ENCODE results near the gene VCP. TPM values are rescaled to one million over a fixed set of nuclear protein-coding genes. Genes with fewer than 3 reads are reported as not detected.

The VCP gene
- total and polyA plus RNA-seq, 2 experiments from 2014 or later: 130 to 408 TPM

DNA sequence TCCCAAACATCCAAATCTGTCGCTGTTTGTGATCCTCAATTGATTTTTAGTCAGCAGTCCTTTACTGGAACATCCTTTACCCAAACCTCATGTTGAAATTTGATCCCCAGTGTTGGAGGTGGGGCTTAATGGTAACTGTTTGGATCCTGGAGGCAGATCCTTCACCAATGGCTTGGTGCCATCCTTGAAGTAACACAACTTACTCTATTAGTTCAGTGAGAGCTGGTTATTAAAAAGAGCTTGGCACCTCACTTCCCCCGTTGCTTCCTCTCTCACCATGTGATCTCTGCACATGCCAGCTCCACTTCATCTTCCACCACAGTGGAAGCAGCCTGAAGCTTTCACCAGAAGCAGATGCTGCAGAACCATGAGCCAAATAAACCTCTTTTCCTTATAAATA, 42.6 kb downstream of the VCP start (continued):
- TF ChIP-seq, protein P1, sequence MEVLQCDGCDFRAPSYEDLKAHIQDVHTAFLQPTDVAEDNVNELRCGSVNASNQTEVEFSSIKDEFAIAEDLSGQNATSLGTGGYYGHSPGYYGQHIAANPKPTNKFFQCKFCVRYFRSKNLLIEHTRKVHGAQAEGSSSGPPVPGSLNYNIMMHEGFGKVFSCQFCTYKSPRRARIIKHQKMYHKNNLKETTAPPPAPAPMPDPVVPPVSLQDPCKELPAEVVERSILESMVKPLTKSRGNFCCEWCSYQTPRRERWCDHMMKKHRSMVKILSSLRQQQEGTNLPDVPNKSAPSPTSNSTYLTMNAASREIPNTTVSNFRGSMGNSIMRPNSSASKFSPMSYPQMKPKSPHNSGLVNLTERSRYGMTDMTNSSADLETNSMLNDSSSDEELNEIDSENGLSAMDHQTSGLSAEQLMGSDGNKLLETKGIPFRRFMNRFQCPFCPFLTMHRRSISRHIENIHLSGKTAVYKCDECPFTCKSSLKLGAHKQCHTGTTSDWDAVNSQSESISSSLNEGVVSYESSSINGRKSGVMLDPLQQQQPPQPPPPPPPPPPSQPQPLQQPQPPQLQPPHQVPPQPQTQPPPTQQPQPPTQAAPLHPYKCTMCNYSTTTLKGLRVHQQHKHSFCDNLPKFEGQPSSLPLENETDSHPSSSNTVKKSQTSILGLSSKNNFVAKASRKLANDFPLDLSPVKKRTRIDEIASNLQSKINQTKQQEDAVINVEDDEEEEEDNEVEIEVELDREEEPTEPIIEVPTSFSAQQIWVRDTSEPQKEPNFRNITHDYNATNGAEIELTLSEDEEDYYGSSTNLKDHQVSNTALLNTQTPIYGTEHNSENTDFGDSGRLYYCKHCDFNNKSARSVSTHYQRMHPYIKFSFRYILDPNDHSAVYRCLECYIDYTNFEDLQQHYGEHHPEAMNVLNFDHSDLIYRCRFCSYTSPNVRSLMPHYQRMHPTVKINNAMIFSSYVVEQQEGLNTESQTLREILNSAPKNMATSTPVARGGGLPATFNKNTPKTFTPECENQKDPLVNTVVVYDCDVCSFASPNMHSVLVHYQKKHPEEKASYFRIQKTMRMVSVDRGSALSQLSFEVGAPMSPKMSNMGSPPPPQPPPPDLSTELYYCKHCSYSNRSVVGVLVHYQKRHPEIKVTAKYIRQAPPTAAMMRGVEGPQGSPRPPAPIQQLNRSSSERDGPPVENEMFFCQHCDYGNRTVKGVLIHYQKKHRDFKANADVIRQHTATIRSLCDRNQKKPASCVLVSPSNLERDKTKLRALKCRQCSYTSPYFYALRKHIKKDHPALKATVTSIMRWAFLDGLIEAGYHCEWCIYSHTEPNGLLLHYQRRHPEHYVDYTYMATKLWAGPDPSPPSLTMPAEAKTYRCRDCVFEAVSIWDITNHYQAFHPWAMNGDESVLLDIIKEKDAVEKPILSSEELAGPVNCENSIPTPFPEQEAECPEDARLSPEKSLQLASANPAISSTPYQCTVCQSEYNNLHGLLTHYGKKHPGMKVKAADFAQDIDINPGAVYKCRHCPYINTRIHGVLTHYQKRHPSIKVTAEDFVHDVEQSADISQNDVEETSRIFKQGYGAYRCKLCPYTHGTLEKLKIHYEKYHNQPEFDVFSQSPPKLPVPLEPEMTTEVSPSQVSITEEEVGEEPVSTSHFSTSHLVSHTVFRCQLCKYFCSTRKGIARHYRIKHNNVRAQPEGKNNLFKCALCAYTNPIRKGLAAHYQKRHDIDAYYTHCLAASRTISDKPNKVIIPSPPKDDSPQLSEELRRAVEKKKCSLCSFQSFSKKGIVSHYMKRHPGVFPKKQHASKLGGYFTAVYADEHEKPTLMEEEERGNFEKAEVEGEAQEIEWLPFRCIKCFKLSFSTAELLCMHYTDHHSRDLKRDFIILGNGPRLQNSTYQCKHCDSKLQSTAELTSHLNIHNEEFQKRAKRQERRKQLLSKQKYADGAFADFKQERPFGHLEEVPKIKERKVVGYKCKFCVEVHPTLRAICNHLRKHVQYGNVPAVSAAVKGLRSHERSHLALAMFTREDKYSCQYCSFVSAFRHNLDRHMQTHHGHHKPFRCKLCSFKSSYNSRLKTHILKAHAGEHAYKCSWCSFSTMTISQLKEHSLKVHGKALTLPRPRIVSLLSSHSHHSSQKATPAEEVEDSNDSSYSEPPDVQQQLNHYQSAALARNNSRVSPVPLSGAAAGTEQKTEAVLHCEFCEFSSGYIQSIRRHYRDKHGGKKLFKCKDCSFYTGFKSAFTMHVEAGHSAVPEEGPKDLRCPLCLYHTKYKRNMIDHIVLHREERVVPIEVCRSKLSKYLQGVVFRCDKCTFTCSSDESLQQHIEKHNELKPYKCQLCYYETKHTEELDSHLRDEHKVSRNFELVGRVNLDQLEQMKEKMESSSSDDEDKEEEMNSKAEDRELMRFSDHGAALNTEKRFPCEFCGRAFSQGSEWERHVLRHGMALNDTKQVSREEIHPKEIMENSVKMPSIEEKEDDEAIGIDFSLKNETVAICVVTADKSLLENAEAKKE (CRISPR knock-in tag; IDR thresholded peaks at IDR 0.05): no peak
- TF ChIP-seq, protein P2, sequence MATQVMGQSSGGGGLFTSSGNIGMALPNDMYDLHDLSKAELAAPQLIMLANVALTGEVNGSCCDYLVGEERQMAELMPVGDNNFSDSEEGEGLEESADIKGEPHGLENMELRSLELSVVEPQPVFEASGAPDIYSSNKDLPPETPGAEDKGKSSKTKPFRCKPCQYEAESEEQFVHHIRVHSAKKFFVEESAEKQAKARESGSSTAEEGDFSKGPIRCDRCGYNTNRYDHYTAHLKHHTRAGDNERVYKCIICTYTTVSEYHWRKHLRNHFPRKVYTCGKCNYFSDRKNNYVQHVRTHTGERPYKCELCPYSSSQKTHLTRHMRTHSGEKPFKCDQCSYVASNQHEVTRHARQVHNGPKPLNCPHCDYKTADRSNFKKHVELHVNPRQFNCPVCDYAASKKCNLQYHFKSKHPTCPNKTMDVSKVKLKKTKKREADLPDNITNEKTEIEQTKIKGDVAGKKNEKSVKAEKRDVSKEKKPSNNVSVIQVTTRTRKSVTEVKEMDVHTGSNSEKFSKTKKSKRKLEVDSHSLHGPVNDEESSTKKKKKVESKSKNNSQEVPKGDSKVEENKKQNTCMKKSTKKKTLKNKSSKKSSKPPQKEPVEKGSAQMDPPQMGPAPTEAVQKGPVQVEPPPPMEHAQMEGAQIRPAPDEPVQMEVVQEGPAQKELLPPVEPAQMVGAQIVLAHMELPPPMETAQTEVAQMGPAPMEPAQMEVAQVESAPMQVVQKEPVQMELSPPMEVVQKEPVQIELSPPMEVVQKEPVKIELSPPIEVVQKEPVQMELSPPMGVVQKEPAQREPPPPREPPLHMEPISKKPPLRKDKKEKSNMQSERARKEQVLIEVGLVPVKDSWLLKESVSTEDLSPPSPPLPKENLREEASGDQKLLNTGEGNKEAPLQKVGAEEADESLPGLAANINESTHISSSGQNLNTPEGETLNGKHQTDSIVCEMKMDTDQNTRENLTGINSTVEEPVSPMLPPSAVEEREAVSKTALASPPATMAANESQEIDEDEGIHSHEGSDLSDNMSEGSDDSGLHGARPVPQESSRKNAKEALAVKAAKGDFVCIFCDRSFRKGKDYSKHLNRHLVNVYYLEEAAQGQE (IDR thresholded peaks at IDR 0.05; ENCODE audit: unreplicated experiment): no peak
- no peak for TF ChIP-seq POLR2AphosphoS5 (IDR thresholded peaks at IDR 0.05; ENCODE audit: low read depth)
- TF ChIP-seq ZNF114 (CRISPR knock-in tag; IDR thresholded peaks at IDR 0.05): no peak
- no peak for TF ChIP-seq ZNF331 (CRISPR knock-in tag; IDR thresholded peaks at IDR 0.05; ENCODE audit: low read depth)

DNA sequence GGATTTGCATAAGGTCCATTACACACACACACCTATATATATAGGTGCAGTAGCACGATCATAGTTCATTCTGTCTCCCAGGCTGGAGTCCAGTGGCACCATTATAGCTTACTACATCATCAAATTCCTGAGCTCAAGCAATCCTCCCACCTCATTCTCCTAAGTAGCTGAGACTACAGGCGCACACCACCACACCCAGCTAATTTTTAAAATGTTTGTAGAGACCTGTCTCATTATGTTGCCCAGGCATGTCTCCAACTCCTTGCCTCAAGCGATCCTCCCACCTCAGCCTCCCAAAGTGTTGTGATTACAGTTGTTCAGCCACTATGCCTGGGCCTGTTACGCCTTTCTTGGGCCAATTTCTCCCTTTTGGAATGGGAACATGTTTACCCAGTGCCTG, 43.2 kb downstream of the VCP start:
- H3K27me3 Mint-ChIP-seq (ENCODE audit: insufficient read depth, low read depth, poor library complexity): peaks cover 5% of the 10 kb centered on the region
- Histone ChIP-seq H3K79me2 (replicated peaks; ENCODE audit: insufficient read depth) (no peaks in the 10 kb centered on the region), H3K4me3 (no peak overlapping the region), H4K20me1 (replicated peaks; ENCODE audit: insufficient read depth) (no peaks in the 10 kb centered on the region), H3K27me3 (ENCODE audit: insufficient read depth) (no peaks in the 10 kb centered on the region), H3K4me1 (ENCODE audit: insufficient read depth) (peaks cover 24% of the 10 kb centered on the region), H3K36me3 (ENCODE audit: insufficient read depth) (no peaks in the 10 kb centered on the region), H3K9me2 (ENCODE audit: insufficient read depth) (no peaks in the 10 kb centered on the region), H3K4me2 (no peak overlapping the region), H3K27ac (ENCODE audit: low read depth) (no peak overlapping the region), H3F3A (replicated peaks; ENCODE audit: low read depth) (no peaks in the 10 kb centered on the region), H2AFZ (no peak overlapping the region)
- H3K4me3 Mint-ChIP-seq: no peak overlapping the region
- peaks cover 42% of the 10 kb centered on the region for H3K9me3 Mint-ChIP-seq
- ATAC-seq (no peak), DNase-seq (ENCODE audit: low spot score) (no peak)
- peaks cover 23% of the 10 kb centered on the region for H3K4me1 Mint-ChIP-seq
- peaks cover 53% of the 10 kb centered on the region for H3K36me3 Mint-ChIP-seq (ENCODE audit: low read depth)
- no peak overlapping the region for H3K27ac Mint-ChIP-seq
- TF ChIP-seq EZH2 (IDR thresholded peaks at IDR 0.05; ENCODE audit: low read depth, unreplicated experiment) (no peak), ZNF331 (CRISPR knock-in tag; IDR thresholded peaks at IDR 0.05; ENCODE audit: low read depth) (no peak), STAT1 (IDR thresholded peaks at IDR 0.05; ENCODE audit: unreplicated experiment) (no peak), CREB1 (CRISPR knock-in tag; IDR thresholded peaks at IDR 0.05; ENCODE audit: low read depth) (no peak), ZNF114 (CRISPR knock-in tag; IDR thresholded peaks at IDR 0.05) (no peak), NANOG (IDR thresholded peaks at IDR 0.05; ENCODE audit: borderline replicate concordance) (no peak), POLR2AphosphoS5 (IDR thresholded peaks at IDR 0.05; ENCODE audit: low read depth) (no peak), JUNB (IDR thresholded peaks at IDR 0.05; ENCODE audit: unreplicated experiment) (no peak)
- TF ChIP-seq, protein P3, sequence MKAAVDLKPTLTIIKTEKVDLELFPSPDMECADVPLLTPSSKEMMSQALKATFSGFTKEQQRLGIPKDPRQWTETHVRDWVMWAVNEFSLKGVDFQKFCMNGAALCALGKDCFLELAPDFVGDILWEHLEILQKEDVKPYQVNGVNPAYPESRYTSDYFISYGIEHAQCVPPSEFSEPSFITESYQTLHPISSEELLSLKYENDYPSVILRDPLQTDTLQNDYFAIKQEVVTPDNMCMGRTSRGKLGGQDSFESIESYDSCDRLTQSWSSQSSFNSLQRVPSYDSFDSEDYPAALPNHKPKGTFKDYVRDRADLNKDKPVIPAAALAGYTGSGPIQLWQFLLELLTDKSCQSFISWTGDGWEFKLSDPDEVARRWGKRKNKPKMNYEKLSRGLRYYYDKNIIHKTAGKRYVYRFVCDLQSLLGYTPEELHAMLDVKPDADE (IDR thresholded peaks at IDR 0.05): no peak
- TF ChIP-seq, protein P4, sequence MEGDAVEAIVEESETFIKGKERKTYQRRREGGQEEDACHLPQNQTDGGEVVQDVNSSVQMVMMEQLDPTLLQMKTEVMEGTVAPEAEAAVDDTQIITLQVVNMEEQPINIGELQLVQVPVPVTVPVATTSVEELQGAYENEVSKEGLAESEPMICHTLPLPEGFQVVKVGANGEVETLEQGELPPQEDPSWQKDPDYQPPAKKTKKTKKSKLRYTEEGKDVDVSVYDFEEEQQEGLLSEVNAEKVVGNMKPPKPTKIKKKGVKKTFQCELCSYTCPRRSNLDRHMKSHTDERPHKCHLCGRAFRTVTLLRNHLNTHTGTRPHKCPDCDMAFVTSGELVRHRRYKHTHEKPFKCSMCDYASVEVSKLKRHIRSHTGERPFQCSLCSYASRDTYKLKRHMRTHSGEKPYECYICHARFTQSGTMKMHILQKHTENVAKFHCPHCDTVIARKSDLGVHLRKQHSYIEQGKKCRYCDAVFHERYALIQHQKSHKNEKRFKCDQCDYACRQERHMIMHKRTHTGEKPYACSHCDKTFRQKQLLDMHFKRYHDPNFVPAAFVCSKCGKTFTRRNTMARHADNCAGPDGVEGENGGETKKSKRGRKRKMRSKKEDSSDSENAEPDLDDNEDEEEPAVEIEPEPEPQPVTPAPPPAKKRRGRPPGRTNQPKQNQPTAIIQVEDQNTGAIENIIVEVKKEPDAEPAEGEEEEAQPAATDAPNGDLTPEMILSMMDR (conservative IDR thresholded peaks at IDR 0.05; ENCODE audit: low read depth in 2 of 2): no peak
